ENCODE data around the gene FHAD1. TPM values are rescaled to one million over a fixed set of nuclear protein-coding genes. Genes with fewer than 3 reads are reported as not detected.

The FHAD1 gene
- total RNA-seq, 4 donors from 2014 or later = not detected

DNA sequence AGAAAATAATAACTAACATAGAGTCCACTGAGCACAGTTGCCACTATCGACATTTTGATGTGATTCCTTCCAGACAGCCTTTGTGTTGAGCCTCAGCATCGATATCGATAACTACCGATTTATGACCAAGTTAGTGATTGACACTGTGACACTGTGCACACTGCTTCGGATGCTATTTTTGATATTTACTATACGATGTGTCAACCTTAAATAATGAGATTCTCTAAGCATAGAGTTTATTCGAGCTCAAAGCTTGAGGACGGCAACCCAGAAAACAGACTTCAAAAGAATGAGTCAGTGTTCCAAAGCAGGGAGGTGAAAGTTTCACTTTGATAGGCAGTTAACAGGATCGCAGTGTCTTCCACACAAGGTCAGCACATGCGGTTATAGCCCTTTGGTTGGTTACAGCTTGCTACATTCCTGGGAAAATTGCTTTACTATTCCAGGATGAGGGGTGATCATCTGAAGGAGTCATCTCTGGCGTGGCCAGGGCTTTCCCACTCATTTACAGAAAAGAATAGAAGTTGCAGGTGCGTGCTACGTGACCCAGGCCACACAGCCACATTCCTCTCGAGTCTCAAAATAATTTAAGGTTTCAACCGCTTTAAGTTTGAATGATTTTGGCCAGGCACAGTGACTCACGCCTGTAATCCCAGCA, 109.1 kb downstream of the FHAD1 start:
- ATAC-seq (no peak), DNase-seq (no peak)
- Histone ChIP-seq H3K9me3 (no peaks in the 10 kb centered on the region), H3K27me3 (no peaks in the 10 kb centered on the region), H3K4me3 (no peak overlapping the region), H3K4me1 (no peaks in the 10 kb centered on the region), H3K36me3 (no peaks in the 10 kb centered on the region), H3K27ac (no peak overlapping the region)
- TF ChIP-seq POLR2A (IDR thresholded peaks at IDR 0.05) = no peak
- TF ChIP-seq CTCF (IDR thresholded peaks at IDR 0.05 in 4 of 5, conservative IDR thresholded peaks at IDR 0.05 in 1 of 5) = no peak
- in situ Hi-C loops (cut with MboI; ENCODE audit: low sequenced_read_pairs in 4 of 4) (no loop called here), intact Hi-C loops (cut with DNase I; ENCODE audit: low total_unique reads) (no loop called here)

- Histone ChIP-seq H3K27me3 (no peaks in the 10 kb centered on the region), H3K36me3 (no peaks in the 10 kb centered on the region), H3K4me1 (no peaks in the 10 kb centered on the region), H3K27ac (no peak overlapping the region), H3K4me3 (no peak overlapping the region), H3K9me3 (no peaks in the 10 kb centered on the region)
- no peak for TF ChIP-seq POLR2A (IDR thresholded peaks at IDR 0.05)
- TF ChIP-seq CTCF (IDR thresholded peaks at IDR 0.05 in 4 of 5, conservative IDR thresholded peaks at IDR 0.05 in 1 of 5) = no peak
- intact Hi-C loops (cut with DNase I; ENCODE audit: low total_unique reads) (no loop called here), in situ Hi-C loops (cut with MboI; ENCODE audit: low sequenced_read_pairs in 4 of 4) (no loop called here)
- ATAC-seq = no peak
- no peak for DNase-seq
Observed at GRCh38 chr1:15357612-15358207, 110.7 kb downstream of the FHAD1 start.

DNA sequence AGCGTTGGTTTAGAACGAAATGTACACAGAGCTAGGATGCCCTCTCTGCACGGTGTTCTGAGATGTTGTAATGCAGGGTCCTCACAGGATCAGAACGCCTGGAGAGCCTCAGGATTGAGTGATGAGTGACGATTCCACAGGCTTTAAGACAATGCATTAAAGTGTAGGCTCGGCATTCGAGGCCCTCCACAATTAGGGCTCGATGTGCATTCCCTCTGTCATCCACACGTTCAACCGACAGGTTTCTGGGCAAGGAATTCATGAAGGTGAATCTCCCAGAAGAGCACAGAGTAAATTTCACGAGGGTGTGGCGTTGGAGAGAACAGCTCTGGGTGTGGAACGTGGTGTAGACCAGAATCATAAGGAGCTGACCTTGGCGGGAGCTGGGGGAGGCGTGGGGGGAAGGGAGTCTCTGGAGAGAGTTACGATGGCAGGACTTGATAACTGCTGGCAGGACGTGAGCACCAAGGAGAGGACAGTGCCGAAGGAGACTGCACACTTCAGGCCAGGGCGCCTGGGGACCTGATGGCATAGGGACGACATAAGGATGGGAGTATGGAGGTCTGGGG, 111.6 kb downstream of the FHAD1 start:
- H3K4me3 ChIP-seq = no peak overlapping the region
- intact Hi-C loops (cut with DNase I; ENCODE audit: low total_unique reads) = no loop called here
- ATAC-seq = no peak
- in situ Hi-C loops (cut with MboI; ENCODE audit: low sequenced_read_pairs in 4 of 4) = no loop called here
- no peaks in the 10 kb centered on the region for H3K36me3 ChIP-seq
- no peaks in the 10 kb centered on the region for H3K4me1 ChIP-seq
- no peak for TF ChIP-seq CTCF (IDR thresholded peaks at IDR 0.05 in 4 of 5, conservative IDR thresholded peaks at IDR 0.05 in 1 of 5)
- TF ChIP-seq POLR2A (IDR thresholded peaks at IDR 0.05) = no peak
- no peak overlapping the region for H3K27ac ChIP-seq
- no peaks in the 10 kb centered on the region for H3K27me3 ChIP-seq
- DNase-seq = no peak
- no peaks in the 10 kb centered on the region for H3K9me3 ChIP-seq

- no peaks in the 10 kb centered on the region for H3K9me3 ChIP-seq
- H3K27ac ChIP-seq = no peak overlapping the region
- no peaks in the 10 kb centered on the region for H3K36me3 ChIP-seq
- intact Hi-C loops (cut with DNase I; ENCODE audit: low total_unique reads) = no loop called here
- DNase-seq = no peak
- no peak overlapping the region for H3K4me3 ChIP-seq
- H3K27me3 ChIP-seq = no peaks in the 10 kb centered on the region
- no peak for ATAC-seq
- in situ Hi-C loops (cut with MboI; ENCODE audit: low sequenced_read_pairs in 4 of 4) = no loop called here
- H3K4me1 ChIP-seq = no peaks in the 10 kb centered on the region
- no peak for TF ChIP-seq CTCF (IDR thresholded peaks at IDR 0.05 in 4 of 5, conservative IDR thresholded peaks at IDR 0.05 in 1 of 5)
Observed at GRCh38 chr1:15360700-15361099, 113.7 kb downstream of the FHAD1 start.
